ENCODE measurements around the gene NRN1L.

NRN1L gene

DNA sequence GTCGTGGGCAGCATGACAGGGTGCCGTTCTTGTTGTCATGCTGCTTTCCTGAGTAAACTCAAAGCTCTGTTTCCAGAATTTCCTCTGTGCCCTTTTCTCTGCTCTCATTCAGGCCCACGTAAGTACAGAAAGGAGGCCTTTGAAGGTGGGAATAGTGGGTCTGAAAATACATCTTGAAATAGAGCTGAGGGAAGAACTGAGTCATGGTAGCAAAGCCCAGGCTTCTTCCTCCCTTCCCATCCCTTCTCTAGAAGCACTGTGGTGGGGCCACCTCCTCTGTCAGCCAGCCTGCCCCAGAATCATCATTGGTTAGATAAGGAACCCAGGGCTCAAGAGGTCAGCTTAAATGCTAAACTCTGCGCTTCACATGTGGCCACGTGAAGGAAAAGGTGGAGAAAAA lies 37.5 kb downstream of the NRN1L start:
- DNase-seq, result no peak

DNA sequence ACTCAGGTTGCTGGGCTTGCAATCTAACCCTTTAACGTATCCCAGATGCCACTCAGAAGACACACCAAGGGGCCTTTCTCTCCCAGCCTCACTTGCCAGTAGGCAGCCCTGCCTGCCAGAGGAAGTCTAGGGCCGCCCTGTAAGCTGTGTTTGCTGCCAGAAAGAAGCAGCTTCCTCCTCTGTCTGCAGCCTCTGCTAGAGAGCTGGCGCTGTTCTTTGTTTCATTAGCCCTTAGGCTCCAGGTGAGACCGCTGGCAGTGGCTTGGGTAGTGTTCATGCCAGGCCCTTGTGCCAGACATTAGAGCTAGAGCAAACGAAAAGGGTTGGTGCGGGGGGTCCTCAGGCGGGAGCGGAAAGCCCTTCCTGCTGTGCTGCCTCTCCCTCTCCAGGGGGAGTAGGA lies 38.1 kb downstream of the NRN1L start:
- peak; percentile 74 for DNase-seq

DNA sequence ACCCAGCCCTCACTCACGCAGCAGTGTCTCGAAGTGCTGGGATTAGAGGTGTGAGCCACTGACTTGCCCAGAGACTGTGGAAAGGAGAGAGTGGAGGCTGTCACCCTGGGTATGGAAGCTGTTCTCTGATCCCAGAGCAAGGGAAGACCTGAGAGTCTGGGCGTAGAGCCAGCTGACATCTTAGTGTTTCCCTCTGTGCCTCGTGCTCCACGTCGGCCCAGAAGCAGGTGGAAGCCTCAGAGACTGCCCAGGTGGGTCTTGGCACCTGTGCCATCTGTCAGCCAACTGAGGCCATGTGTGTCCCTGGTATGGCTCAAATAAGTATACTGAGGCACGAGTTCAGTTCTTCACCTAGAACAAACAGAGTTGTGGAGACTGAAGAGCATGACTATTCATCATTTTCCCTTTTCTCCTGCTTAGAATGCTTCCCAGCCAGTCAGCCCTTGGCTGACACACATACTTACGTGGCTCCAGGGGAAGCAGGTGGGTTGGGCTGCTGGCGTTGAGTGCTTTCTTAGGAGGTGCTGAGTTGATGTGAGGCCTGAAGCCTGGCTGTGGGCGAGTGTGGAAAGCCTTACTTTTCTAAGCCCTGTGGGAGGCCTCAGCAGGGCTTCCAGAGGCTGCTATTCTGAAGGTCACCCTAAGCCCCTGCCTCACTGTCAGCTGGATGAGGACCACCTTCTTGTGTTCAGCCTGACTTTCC lies 38.9 kb downstream of the NRN1L start:
- DNase-seq, result peak; percentile 86

DNA sequence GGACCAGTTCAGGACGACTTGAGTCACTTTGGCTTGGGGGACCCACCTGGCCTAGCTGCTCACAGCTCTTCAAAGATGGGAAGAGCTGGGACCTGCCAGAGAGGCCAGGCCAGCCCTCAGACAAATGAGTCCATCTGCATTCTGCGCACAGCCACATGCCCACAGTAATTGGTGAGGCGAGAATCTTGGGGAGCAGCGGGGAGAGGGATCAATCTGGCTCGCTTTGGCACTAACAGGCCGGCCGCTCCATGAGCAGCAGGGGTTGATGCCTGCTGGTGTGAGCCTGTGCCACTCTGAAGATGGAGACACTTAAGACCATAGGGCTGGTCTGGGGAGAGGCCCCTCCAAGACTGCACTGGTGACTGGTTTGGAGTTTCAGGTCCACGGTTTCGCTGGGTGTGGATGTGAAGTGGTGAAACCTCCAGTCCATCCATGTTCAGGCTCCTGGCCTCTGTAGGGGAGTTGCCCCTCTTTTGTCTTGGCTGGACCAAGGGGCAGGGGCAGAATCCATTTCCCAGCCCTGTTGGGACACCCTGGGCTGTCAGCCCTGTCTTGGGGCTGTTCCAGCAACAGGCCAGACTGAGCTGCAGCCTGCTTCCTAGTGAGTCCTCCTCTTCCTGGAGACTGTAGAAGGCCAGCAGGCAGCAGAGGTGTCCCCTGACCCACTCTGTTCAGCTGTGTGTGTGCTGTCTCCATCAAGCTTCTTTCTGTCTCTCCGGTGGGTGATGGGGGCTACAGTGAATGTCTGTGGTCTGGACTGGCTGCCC lies 39.6 kb downstream of the NRN1L start:
- no peak for DNase-seq

DNA sequence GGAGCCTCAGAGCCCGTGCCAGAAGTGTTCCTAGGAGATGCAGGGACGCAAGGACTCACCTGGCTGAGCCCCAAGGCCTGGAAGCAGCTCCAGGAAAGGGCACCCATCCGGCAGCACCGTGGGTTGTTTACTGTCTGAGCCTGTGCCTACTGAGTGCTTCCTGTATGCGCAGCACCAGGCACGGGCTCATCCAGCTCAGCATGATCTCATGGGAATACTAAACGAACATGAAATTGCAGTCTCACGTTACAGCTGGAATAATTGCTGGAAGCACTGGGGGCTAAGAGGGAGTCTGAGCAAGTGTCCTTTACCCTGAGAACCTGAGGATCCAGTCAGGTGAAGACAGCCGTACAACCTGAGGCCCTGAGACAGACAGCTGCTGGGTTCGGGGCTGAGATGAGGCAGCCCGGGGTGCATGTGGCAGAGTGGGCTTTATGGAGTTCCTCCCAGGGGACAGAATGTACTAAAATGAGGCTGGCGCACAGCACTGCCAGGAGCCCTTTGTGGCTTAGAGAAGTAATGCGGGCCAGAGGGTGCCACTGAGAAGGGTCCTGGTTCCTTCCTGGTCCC lies 41.6 kb downstream of the NRN1L start:
- DNase-seq, result no peak

DNA sequence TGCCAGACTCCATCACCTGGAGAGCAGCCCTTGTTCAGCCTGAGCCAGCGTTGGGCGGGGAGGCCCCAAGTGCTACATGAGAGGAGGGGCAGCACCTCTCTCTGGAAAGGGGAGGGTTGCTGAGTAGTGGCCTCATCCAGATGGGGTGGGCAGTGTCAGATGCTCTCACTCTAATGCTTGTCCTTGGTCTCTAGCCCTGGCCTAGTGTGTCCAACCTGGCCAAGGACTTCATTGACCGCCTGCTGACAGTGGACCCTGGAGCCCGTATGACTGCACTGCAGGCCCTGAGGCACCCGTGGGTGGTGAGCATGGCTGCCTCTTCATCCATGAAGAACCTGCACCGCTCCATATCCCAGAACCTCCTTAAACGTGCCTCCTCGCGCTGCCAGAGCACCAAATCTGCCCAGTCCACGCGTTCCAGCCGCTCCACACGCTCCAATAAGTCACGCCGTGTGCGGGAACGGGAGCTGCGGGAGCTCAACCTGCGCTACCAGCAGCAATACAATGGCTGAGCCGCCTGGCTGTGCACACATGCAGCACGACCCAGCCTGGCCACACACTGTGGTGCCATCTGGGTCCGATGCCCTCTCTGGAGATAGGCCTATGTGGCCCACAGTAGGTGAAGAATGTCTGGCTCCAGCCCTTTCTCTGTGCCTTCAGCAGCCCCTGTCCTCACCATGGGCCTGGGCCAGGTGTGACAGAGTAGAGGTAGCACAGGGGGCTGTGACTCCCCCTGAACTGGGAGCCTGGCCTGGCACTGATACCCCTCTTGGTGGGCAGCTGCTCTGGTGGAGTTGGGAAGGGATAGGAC lies 42.7 kb downstream of the NRN1L start:
- no peak for DNase-seq

DNA sequence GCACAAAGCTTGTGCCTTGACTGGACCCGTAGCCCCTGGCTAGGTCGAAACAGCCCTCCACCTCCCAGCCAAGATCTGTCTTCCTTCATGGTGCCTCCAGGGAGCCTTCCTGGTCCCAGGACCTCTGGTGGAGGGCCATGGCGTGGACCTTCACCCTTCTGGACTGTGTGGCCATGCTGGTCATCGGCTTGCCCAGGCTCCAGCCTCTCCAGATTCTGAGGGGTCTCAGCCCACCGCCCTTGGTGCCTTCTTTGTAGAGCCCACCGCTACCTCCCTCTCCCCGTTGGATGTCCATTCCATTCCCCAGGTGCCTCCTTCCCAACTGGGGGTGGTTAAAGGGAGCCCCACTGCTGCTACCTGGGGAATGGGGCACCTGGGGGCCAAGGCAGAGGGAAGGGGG lies 43.5 kb downstream of the NRN1L start:
- DNase-seq, result no peak

DNA sequence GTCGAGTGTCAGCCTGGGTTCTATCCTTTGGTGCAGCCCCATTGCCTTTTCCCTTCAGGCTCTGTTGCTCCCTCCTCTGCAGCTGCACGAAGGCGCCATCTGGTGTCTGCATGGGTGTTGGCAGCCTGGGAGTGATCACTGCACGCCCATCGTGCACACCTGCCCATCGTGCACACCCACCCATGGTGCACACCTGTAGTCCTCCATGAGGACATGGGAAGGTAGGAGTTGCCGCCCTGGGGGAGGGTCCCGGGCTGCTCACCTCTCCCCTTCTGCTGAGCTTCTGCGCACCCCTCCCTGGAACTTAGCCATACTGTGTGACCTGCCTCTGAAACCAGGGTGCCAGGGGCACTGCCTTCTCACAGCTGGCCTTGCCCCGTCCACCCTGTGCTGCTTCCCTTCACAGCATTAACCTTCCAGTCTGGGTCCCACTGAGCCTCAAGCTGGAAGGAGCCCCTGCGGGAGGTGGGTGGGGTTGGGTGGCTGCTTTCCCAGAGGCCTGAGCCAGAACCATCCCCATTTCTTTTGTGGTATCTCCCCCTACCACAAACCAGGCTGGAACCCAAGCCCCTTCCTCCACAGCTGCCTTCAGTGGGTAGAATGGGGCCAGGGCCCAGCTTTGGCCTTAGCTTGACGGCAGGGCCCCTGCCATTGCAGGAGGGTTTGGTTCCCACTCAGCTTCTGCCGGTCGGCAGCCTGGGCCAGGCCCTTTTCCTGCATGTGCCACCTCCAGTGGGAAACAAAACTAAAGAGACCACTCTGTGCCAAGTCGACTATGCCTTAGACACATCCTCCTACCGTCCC lies 44.1 kb downstream of the NRN1L start:
- DNase-seq, result peak; percentile 87

DNA sequence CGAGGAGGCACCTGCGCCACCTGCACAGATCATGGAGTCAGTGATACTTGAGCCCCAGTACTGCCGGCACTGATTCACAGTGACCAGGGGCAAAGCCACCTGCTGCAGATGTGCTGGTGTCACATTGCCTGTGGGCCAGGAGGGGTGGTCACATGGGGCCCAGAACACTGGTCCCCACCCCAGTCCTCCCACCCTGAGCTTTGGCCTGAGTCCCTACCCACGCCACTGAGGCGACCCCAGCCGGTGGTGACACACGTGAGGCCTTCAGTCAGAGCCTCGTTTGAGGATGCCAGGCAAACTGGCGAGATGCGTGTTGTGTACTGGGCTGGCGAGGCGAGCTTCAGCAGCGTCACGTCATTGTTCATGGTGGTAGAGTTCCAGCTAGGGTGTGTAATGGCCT lies 45.5 kb downstream of the NRN1L start:
- no peak for DNase-seq

DNA sequence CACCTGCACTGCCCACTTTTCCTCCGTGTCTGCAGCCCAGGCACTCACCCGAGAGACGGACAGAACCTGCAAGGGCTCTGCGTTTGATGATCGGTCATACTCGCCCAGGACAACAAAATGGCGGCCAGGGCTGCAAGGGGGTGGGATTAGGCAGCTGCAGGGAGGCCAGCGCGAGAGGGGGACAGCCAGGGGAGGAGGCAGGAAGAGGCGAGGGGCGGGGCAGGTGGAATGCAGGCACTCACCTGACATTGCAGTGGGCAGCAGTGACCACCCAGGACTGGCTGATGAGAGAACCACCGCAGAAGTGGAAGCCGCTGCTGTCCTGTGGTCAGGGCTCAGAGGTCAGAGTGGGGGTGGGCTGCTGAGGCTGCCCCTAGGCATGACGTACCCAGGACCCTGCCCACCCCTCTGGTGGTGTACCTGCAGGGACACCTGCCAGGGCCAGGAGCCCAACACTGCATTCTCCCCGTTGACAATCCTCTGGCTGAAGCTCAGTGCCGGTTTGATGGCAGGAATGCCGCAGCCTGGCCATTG lies 46.1 kb downstream of the NRN1L start:
- DNase-seq, result peak; percentile 1

DNA sequence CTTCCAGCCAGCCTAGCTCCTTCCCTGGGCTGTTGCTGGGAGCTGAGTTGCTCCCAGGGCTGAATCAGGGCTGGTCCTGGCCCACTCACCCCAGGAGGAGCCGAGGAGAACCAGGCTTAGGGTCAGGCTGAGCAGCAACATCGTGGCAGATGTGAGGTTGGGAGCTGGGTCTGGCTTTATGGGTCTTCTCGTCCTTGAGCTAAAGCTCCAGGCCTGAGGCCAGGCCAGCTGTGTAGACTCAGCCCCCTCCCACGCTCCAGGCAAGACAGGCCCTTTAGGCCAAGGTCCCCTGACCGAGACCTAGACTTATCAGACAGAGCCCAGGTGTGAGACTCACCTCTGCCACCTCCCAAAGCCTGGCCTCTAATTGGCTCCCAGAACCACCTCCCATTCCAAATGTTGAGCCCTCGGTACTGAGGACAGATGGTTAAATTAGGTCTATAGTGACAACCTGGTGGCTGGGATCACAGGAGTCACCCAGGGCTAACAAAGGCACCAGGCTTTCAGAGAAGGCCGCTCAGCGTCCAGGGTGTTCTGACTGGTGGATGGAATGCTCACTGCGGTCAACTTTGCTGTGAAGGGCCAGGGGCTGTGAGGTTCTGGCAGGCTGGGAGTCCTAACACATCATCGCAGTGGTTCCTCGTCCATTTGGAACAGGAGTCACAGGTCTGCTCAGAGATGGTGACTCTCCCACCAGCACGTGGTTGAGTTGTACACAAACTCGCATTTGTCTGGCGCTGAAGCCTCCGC lies 47.2 kb downstream of the NRN1L start, which contains the start of gene CTRL:
Gene CTRL, minus strand, starts transcription at position 151 of the 750 bp plus-strand sequence. Its CDS starts 10 bp downstream, at position 141.
- DNase-seq, result peak; percentile 4

DNA sequence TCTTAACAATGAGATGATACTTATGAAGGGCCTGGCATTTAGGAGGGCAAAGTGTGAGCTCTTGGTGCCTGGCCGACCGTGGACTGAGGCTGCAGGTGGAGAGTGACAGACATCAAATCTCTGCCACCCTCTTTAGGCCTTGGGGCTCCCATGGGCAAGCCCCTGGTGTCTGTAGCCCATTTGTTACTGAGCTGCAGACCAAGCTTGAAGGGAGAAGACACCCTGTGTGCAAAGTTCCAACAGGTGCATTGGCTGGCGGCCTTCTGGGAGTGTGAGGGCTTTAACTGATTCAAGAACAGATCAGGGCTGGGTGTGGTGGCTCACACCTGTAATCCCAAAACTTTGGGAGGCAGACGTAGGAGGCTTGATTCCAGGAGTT lies 47.8 kb downstream of the NRN1L start:
- DNase-seq, result no peak

DNA sequence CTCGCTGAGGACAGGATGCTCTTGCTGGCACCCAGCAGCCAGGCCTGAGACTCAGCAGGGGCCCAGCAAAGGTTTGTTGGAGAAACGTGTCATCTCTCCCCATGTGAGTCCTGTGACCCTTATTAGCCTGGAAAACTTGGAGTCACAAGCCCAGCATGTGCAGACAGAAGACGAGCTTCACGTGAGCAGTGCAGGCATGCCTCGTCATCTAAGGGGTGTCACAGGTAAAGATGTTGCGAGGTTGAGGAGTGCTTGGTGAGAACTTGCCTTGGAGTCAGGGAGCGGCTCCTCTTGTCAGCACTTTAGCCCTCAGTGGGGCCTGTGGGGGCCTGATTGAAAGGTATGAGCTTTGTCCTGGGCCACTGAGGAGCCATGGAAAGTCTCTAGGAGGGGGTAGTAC lies 49.1 kb downstream of the NRN1L start:
- peak; percentile 3 for DNase-seq

DNA sequence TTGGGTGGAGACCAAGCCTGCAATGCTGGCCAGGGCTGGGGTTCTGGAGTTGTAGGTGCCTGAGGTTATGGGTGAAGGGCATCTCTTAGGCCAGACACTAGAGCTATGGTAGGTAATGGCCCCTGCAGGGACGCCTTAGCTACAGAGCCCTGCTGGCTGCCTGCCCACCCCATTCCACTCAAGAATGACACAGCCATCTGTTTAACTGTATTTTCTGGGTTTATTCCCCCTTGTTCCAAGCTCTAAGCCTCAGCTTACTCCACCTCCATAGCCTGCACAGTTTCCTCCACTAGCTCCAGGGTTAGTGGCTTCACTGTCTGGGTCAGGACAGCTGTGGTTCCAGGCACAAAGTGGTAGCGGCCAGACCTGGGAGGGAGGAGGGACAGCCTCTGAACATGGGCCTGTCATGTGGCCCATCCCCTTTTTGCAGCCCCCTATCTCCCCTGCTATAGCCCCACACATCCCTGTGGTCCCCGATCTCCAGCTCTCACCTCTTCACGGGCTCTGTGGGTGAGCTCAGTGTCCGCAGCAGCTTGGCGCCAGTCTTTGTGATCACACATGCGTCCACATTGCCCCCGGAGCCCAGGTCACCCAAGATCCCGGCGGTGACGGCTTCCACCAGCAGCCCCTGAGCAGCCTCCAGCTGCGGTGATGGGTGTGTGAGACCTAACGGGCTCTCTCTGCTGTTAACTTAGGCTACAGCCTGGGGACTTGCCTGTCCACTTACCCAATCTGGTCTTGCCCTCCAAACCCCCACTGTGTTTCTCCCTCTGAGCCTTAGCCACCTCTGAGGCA lies 49.8 kb downstream of the NRN1L start:
- peak; percentile 5 for DNase-seq

DNA sequence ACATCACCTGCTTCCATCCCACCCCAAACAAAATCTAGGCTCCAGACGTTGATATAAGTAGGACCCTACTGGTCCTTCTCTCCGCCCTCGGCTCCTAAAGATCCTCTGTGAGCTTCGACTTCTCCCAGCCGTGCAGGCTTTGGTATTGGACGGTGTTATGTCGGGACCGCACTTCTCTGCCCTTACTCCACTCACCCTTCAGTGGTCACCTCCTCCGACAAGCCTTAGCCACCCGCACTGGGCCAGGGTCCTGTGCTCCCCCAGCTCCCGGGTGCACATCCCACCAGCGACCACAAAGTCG lies 50.4 kb downstream of the NRN1L start:
- no peak for DNase-seq

DNA sequence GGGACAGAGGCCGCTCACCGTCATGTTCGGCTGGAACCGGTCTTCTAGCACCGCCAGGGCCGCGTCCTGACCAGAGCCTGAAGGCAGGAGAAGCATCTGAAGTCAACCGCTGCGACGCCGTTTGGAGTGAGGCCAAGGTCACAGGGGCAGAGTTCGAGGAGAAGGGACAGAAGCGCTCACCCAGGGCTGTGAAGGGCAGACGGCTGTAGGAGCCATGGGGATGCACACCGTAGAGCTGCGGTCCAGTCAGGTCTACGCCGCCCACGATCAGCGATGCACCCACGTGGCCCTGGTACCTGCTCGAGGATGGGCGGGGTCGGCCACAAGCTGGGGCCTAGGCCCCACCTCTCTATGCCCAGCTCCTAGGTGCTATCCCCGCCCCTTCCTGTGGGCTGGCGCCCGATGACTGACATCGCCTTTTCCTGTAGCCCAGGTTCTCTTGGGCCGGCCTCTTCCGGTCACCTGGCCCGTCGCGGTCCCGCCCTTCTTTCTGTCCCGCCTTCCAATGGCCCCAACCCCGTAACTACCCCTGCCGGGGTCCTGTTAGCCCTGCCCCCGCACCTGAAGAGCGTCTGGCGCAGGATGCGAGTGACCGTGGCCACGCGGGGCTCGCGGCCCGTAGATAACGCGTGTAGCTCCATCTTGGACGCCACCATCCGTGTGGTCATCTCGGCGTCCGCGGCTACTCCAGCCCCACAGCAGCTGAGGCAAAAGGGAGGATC lies 50.9 kb downstream of the NRN1L start:
- peak; percentile 100 for DNase-seq

Data from RPMI8226 (cell line).